ENCODE results near the gene IST1.

IST1 gene

GRCh38 chr16:71894921-71895678 is at the start of gene IST1:
TSS of gene IST1 (plus strand) at chr16:71895531. CDS start at chr16:71915641, 20,110 bp downstream.
- peak within 1 kb of the TSS; percentile 95 for H3K4me3 ChIP-seq (ENCODE audit: low read depth, low read length)
- TF ChIP-seq, protein P1, sequence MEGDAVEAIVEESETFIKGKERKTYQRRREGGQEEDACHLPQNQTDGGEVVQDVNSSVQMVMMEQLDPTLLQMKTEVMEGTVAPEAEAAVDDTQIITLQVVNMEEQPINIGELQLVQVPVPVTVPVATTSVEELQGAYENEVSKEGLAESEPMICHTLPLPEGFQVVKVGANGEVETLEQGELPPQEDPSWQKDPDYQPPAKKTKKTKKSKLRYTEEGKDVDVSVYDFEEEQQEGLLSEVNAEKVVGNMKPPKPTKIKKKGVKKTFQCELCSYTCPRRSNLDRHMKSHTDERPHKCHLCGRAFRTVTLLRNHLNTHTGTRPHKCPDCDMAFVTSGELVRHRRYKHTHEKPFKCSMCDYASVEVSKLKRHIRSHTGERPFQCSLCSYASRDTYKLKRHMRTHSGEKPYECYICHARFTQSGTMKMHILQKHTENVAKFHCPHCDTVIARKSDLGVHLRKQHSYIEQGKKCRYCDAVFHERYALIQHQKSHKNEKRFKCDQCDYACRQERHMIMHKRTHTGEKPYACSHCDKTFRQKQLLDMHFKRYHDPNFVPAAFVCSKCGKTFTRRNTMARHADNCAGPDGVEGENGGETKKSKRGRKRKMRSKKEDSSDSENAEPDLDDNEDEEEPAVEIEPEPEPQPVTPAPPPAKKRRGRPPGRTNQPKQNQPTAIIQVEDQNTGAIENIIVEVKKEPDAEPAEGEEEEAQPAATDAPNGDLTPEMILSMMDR (IDR thresholded peaks at IDR 0.05; ENCODE audit: insufficient read depth, low read depth, low read length, missing control alignments), result no peak
- DNase-seq (ENCODE audit: low read depth), result peak; percentile 99

DNA sequence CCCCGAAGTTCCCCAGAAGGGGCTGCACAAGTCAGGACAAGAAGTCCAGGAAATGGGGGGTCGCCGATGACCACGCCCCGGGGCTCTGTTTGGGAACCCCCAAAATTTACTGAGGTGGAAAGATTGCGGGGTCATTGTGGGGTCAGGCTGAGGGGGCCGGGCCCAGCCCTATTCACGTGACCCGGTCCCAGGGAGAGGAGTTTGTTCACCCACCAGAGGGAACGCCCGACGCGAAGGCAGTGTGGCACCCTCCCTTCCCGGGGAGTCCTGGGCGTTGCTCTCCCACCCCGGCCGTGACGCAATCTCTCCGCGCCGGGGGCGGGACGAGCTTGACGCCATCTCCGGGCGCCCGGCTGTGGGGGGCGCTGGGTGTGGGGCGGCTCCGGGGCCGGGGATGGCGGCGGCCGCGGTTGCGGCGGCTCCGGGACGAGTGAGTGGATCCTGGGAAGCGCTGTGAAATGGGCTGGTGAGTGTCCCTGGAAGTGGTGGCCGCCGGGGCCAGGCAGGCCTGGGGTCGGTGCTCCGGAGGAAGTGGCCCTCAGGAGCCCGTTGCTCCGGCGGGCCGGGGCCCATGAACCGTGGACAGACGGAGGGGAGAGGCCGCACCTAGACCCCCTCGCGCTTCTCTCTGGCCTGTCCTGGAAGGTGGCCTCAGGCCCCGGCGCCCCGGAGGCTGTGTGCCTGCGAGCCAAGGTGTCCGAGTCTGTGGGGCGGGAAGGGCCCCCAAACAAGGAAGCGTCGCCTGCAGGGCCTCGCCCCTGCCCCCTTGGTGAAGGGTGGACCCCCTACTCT is 49.5 kb upstream of the IST1 start, which contains the start of gene ATXN1L:
Gene ATXN1L, plus strand, starts transcription at position 338 of the 792 bp plus-strand sequence. CDS start 3,765 bp downstream, outside the sequence.
- peak within 1 kb of the TSS; percentile 79 for H3K4me3 ChIP-seq (ENCODE audit: low read depth, low read length)
- DNase-seq (ENCODE audit: low read depth), result peak; percentile 97
- TF ChIP-seq, protein P1 (IDR thresholded peaks at IDR 0.05; ENCODE audit: insufficient read depth, low read depth, low read length, missing control alignments), result no peak

DNA sequence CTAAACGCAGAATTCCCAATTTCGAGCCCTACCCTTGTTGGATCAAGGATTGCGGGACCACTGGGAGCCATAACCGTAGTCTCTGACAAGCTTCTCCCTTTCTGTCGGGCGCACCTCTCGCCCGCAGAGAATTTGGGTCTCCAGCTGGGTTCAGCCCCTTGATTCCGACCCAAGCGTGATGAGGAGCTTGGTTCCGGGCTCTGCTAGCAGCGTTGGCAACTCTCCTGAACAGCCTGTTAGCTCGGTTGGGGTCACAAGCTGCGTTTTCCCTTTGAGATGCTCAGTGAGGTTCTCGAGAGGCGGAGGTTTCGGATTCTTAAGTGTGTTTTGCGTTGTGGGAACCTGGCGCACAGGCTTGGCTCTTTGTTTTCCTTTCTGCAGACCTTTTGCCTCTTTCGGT is 48.9 kb upstream of the IST1 start:
- H3K4me3 ChIP-seq (ENCODE audit: low read depth, low read length), result peak overlapping the region; percentile 79
- peak; percentile 76 for DNase-seq (ENCODE audit: low read depth)
- TF ChIP-seq, protein P1 (IDR thresholded peaks at IDR 0.05; ENCODE audit: insufficient read depth, low read depth, low read length, missing control alignments), result no peak

DNA sequence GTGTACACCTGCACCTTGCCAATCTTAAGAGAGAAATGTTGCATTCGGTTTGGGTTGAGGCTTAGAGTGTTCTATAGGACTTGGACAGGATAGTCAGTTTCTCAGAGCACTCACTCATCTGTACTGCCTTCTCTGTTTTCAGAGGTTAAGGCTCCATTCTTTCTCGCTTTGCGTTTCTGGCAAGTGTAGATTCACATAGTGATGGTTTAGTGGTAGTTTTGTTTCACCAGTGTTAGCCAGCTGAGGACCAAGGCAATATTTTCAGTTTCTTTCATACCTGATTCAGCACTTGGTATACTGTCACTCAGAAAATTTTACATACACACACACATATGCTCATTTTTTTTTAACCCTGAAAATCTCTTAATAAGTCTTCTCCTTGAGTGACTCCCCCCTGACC is 48.2 kb upstream of the IST1 start:
- peak overlapping the region; percentile 79 for H3K4me3 ChIP-seq (ENCODE audit: low read depth, low read length)
- TF ChIP-seq, protein P1 (IDR thresholded peaks at IDR 0.05; ENCODE audit: insufficient read depth, low read depth, low read length, missing control alignments), result no peak
- peak; percentile 69 for DNase-seq (ENCODE audit: low read depth)

GRCh38 chr16:71848622-71849021 is 46.7 kb upstream of the IST1 start:
- no peak for DNase-seq (ENCODE audit: low read depth)
- H3K4me3 ChIP-seq (ENCODE audit: low read depth, low read length), result no peak overlapping the region
- TF ChIP-seq, protein P1 (IDR thresholded peaks at IDR 0.05; ENCODE audit: insufficient read depth, low read depth, low read length, missing control alignments), result no peak

- no peak for DNase-seq (ENCODE audit: low read depth)
- no peak overlapping the region for H3K4me3 ChIP-seq (ENCODE audit: low read depth, low read length)
- TF ChIP-seq, protein P1 (IDR thresholded peaks at IDR 0.05; ENCODE audit: insufficient read depth, low read depth, low read length, missing control alignments), result no peak
These were observed 43.6 kb upstream of the IST1 start for GRCh38 chr16:71851746-71852145.

Measured in GM12865 (cell line).